Stimulated activated CD4-positive, alpha-beta T cell treated with anti-CD3 and anti-CD28 coated beads, Interleukin-12 subunit alpha, Interleukin-12 subunit beta, amount 100 ng/mL, for 48 hours (primary cell): ENCODE measurements around the gene KNTC1.
A peak's percentile ranks its signal among the peaks of the same experiment; 100 is the strongest.
"Not testable (repeated sequence)": the region's sequence is repeated elsewhere in the genome, so short reads cannot be mapped to it uniquely, and the experiment has no call there.

Source experiments
- DNase-seq, 3 donors: peaks; one replicate each; pipeline ENCODE4 v3.0.0-alpha.2; 2020; ENCODE audit warnings: low read depth in 2 of 3, low spot score in 1 of 3

KNTC1 gene

DNA sequence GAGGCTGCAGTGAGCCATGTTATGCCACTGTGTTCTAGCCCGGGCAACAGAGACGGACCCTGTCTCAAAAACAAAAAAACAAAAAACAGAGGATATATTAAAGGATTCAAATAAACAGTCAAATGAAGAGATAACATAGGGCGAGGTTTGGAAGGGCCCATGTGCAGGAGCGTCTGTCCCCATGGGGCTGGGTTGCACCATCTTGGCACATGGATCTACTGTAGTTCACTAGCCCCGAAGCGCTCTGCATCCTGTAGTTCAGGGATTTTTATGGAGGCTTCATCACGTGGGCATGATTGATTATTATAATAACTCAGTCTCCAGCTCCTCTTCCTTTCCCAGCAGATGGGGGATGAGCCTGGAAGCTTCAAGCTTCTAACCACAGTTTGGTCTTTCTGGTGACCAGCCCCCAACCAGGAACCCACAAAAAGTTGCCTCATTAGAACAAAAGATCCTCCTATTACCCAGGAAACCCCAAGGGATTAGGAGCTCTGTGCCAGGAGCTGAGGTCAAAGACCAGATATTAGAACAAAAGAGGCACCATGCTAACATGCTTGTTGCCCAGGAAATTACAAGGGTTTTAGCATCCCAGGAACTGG is 116.3 kb downstream of the KNTC1 start:
- DNase-seq, result no peak

DNA sequence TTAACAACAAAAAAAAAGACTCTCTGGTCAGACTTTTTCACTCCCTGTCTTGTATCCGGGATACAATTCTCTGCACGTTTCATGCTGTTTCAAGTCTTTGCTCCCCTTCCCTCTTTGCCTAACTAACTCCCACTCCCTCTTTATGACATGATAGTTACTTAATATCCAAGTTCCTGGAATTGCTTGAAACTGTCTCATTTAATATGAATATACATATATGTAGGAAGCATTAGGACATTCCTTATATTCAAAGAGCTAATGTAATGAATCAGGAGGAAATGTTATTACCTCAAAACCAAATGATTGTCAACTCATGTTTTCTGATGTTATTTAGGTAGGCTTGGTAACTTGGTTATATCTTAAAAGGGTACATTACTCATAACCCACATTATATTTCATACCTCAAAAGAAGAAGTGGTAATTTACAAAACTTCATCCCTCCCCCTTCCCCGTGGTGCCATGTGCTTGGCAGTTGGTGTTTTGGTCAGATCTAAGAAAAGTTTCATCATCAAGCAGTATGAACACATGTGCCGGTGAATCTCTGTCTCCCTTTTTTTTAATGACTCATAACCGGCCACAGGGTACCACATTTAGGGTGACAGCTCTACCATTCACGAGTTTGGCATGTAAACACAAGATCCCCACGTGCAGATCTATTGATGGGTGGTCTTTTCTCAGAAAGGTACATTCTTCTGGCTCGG is 119.6 kb downstream of the KNTC1 start:
- DNase-seq, result peak; percentile 47 to 54 (median 52)

DNA sequence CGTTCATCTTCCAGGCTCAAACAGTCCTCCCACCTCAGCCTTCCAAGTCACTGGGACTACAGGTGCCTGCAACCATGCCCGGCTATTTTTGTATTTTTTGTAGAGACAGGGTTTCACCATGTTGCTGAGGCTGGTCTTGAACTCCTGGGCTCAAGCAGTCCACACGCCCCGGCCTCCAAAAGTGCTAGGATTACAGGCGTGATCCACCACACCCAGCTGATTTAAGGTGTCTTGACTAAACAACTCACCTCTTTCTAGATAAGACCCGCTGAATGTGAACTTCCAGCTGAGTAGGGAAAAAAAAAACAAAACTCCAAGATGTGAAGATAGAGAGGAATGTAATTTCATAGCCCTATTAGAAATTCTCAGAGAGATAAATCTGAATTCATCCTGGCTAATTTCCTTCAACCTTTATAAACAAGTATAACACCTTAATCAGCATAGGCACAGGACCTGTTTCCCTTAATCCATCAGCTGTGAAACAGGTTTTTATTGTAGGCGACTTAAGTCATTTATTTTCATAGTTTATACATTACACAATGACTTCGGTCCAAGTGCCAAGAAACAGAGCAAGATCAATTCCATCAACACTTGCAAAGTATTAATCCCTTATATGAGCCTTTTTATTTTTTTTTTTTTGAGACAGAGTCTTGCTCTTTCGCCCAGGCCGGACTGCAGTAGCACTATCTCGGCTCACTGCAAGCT is 124.6 kb downstream of the KNTC1 start:
- DNase-seq, result no peak

DNA sequence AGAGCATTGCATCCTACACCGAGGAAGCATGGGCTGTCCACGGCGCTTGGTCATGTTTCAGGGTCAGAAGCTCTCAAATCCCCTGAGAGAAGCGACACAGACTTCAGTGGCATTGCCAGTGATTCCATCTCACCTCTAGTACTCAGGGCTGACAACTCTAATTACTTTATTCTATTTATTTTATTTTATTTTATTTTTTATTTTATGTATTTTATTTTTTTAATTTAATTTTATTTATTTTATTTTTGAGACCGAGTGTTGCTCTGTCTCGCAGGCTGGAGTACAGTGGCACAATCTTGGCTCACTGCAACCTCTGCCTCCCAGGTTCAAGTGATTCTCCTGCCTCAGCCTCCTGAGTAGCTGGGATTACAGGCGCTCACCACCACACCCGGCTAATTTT is 126.2 kb downstream of the KNTC1 start:
- not testable (repeated sequence) for DNase-seq

DNA sequence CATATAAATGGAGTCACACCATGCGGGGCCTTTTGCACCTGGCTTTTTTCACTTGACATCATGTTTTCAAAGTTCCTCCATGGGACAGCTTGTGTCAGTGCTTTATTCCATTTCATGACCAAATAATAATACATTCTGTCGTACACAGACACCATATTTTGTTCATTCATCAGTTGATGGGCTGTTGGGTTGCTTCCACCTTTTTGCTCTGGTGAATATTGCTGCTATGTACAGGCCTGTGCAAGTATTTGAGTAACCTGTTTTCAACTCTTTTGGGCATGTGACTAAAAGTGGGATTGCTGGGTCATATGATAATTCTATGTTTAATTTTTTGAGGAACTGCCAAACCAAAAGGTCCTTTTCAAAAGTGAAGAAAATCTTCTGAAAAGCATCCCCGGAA is 129.2 kb downstream of the KNTC1 start:
- no peak for DNase-seq

DNA sequence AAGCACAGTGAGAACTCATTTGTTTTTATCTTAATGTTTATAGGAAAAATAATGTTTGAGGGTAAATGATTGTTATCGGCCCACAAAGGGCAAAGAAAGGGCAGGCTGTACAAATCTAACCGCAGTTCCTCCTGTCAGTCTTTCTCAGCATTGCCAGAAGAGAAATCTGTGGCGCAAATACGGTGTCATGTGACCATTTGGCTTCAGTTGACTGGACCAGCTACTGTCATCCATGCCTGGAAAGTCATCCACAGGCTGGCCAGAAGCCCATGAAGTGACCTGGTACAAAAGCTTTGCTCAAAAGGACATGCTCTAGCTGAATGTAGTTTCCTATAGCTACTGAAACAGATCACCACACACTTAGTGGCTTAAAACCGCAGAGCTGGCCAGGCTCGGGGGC is 132.5 kb downstream of the KNTC1 start:
- DNase-seq, result no peak

DNA sequence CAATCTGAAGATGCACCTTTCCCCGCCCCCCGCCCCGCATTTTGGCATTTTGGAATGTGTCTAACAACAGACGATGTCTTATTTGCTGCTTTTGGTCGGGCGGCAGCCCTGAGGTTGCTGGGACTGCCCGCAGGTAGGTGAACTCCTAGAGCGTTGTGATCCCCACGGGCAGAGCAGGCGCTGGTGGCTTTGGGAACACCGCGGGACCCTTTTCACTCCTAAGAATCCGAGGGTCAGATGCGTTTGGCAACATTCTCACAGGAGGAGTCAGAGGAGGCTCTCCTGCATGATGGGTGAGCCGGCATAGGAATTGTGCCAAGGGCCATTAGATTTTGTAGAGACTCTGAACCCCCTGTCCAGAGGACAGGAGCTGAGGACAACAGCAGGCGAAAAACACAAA is 134.2 kb downstream of the KNTC1 start:
- DNase-seq, result no peak

DNA sequence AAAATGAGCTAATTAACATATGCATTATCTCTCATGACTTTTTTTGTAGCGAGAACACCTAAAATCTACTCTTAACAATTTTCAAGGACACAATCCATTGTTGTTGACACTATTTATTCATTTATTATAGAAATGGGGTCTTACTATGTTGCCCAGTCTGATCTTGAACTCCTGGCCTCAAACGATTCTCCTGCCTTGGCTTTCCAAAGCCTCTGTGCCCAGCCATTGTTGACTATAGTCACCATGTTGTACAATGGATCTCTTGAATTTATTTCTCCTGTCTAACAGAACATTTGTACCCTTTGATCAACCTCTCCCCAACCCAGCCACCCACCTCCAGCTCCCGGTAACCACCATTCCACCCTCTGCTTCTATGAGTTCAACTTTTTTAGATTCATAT is 134.9 kb downstream of the KNTC1 start:
- no peak for DNase-seq

DNA sequence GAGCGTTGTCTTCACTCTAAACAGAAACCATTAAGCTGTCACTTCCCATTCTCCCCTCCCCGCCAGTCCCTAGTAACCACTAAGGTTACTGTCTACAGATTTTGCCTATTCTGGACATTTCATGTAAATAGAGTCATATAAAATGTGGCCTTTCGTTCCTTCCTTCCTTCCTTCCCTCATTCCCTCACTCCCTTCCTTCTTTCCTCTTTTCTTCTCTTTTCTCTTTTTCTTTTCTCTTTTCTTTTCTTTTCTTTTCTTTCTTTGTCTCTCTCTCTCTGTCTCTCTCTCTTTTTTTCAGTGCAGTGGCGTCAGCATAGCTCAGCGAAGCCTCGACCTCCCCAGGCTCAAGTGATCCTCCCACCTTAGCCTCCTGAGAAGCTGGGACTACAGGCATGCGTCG is 138.3 kb downstream of the KNTC1 start:
- no peak for DNase-seq

DNA sequence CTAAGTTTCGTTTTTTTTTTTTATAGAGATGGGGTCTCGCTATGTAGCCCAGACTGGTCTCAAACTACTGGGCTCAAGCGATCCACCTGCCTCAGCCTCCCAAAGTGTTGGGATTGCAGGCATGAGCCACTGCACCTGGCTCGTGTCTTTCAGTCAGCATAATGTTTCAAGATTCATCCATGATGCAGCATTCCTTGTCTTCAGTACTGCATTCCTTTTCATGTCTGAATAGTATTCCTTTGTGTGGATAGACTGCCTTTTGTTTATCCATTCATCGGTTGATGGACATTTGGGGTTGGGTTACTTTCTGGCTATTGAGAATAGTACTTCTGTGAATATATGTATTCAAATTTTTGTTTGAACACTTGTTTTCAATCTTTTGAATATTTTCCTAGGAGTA is 138.7 kb downstream of the KNTC1 start:
- DNase-seq, result no peak

DNA sequence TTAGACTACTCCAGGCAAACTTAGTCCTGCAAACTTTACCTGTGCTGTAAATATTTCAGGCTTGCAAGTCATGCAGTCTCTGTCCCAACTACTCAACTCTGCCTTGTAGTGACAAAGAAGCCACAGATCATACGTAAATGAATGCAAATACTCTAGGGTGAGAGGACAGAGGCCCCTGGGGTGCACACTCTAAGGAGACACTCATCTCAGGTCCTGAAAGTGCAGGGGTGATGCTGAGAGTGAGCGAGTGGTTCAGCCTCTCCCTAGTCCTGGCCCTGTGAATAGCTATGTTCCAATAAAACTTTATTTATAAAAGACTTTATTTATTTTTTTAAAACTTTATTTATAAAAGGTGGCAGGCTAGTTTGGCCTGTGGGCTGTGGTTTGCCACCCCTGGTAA is 141.2 kb downstream of the KNTC1 start:
- peak in 1 of 3 donors; percentile 1 for DNase-seq

DNA sequence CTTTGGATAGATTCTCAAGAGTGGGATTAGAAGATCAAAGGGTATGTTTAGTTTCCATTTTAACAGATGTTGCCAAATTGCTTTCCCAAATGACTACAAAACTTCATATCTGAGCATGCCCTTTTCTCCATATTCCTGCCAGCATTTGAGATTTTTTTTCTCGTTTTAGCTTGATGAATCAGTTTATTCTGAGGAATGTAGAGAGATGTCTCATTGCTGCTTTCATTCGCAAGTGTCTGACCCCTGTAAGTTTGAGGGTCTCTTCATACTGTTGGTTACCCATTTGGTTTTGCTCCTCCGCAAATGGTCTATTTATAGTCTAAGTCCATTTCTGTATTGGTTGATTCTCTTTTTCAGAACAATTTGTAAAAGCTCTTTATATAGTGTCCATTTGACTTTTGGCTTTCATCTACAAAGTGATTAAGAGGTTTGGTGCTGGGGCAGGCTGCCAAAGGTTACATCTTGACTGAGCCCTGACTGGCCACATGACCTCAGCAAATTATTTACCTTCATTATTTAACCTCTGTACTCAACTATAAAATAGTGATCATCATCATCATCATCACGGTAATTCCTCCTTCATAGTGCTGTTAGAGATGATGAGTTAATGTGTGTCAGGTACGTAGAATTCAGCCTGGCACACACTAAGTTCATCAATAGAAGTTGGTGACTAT is 142.5 kb downstream of the KNTC1 start:
- DNase-seq, result no peak

DNA sequence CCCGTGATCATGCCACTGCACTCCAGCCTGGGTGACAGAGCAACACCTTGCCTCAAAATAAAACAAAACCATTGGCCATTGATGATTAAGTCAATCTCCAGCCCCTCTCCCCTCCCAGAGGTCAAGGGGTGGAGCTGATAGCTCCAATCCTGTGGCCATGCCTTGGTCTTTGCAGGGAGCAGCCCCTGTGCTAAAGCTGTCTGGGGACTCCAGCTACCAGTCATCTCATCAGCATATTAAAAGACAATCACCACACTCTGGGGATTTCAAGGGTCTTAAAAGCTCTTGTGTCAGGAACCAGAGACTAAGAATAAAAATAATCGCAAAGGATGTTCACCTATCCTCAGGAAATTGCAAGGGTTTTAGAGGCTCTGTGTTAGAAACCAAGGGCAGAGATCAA is 145.5 kb downstream of the KNTC1 start:
- DNase-seq, result no peak
